Superior temporal gyrus (tissue), 1 donor: ENCODE results near the gene SYMPK.

Experiments
- DNase-seq: peaks from one replicate; pipeline ENCODE4 v3.0.0-alpha.2; 2016; ENCODE audit errors: extremely low spot score

SYMPK gene

GRCh38 chr19:45825263-45825605 lies 37.7 kb downstream of the SYMPK start:
- no peak for DNase-seq

GRCh38 chr19:45824531-45825262 lies 38.2 kb downstream of the SYMPK start:
- no peak for DNase-seq

DNA sequence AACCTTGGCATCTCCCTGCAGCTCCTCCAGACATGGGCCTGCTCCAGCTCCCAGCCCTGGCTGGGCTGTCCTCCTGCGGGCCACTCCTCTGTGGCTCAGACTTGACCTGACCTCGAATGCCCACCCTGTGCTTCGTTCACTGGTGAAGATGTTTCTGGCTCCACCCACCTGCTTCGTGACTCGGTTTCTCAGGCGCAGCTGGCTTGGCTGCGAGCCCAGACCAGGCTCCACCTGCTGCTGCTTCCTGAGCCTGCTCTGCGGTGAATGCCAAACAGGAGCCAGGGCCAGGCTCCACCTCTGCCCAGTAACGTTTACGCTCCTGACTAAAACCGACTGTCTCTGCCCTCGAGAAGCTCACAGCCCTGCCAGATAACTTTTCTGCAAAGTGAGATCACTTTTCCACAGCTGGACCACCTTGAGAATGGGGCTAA lies 38.9 kb downstream of the SYMPK start:
- DNase-seq = no peak

DNA sequence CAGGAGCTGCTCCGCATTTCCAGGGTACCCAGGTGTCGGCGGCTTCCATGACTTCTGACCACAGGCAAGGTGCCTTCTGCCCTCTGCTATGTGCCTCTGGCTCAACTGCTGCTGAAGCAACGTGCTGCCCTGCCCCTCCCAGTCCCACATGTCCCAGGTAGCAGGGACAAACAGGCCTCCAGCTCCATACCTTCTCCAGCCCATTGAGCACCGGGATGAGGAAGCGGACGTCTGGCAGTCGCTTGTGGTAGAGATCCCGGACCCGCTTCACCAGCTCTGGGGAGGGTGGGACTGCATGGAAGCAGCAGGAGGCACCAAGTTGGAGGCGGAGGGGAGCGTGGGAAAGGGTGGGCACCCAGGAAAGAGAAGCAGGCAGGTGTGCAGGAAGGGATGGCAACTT lies 39.8 kb downstream of the SYMPK start:
- no peak for DNase-seq

DNA sequence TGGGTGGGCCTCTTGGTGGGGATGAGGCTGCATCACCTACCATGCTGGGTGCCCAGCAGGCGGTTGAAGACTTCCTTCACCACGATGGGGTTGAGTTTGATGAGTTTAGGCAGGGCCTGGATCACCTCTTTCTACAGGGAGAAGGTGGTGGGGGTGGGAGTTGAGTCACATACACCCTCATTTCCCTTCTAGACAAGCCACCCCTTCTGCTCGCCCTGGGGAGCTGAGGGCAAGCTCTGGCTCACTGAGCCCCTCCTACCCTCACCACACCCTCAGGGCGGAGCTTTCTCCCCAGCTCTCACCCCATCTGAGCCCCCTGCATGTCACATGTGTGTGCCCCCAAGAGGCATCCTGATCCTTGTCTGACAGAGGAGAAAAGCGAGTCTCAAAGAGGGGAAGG lies 40.2 kb downstream of the SYMPK start:
- DNase-seq = no peak

DNA sequence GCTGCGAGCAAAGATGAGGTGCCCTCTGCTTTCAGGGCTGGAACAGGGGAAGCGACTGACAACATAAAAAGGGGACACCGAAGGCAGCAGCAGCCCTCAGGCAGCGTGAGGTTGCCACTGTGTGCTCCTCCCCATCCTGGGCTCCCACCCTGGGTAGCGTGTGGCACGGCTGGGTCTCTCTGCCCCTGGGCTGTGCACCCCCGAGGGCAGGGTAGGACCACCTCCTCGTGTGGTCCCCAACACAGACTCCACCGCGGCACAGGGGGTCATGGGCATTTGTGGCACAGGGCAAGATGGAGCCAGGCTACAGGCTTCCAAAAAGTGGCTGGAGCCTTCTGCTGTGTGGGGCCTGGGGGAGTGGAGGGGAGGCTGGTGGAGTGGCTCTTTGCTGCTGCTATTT lies 41.4 kb downstream of the SYMPK start:
- no peak for DNase-seq

DNA sequence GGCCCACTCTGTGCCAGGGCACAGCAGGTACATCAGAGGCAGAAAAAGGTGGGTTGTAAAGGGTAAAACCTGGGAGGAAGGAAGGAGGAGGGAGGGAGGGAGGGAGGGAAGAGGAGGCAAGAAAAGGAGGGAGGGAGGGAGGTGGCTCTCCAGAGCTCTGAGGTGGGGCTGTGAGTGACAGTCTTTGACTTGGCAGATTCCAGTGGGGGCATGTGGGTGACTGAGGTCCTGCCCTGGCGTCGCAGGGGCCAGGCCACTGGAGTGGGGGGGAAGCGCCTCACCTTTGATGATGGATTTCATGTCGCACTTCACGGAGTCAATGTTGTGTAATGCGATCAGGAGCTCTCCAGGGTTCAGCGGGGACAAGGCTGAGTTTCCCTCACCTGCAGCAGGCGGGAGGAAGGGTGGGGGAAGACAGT lies 41.8 kb downstream of the SYMPK start:
- no peak for DNase-seq

DNA sequence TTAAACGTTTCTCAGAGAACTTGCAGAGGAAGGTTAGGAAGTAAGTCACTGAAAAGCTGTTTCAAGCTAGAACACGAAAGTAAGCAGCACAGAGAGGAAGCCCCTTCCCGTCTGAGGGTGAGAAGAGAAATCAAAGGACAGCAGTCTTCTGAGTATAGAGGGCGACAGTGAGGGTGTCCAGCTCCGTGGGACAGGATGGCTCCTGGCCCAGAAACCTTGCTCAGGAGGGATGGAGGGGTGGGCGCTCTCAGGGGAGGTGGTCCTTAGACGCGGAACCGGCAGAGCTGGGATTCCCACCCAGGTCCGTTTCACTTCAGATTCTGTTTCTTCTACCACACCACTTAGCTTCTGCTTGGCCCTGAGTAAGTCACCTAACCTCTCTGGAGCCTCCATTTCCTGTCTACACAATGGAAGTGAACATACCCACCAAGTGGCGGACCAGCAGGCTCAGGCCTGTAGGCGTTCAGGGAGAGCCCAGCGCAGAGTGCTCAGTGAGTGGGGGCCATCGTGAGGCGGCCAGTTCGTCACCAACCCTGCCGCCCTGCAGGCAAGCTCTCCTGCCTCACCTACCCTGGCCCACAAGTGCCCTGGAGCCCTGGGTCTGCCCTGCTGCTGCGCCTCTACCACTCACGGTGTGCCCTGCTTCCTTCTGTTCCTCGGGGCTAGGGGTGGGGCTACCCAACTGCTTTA lies 42.4 kb downstream of the SYMPK start:
- DNase-seq = no peak

GRCh38 chr19:45819769-45820168 lies 43.2 kb downstream of the SYMPK start:
- DNase-seq = no peak

DNA sequence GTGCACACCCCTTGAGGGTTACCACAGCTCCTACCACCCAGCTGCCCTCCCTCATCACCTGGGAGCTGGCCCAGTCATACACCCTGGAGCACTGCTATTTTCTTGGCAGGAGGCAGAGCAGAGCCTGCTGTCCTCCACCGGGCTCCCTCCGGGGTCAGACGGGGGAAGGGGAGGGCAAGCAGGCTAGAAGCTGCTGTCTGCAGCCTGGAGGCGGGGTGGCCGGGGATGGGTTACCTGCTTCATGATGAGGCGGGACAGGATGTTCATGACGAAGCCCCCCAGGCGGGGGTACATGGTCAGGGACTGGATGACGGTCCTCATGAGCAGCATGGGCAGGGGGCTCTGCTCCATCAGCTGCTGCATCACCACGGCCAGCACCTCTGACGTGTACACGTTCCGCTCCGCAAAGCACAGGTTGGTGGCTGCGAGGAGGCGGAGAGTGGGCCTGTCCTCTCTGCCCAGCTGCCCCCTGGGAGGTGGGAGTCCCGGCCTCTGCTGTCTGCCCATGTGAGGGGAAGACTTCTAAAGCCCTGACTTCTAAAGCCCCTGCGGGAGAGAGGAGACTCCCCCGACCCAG lies 45.1 kb downstream of the SYMPK start:
- DNase-seq = no peak

DNA sequence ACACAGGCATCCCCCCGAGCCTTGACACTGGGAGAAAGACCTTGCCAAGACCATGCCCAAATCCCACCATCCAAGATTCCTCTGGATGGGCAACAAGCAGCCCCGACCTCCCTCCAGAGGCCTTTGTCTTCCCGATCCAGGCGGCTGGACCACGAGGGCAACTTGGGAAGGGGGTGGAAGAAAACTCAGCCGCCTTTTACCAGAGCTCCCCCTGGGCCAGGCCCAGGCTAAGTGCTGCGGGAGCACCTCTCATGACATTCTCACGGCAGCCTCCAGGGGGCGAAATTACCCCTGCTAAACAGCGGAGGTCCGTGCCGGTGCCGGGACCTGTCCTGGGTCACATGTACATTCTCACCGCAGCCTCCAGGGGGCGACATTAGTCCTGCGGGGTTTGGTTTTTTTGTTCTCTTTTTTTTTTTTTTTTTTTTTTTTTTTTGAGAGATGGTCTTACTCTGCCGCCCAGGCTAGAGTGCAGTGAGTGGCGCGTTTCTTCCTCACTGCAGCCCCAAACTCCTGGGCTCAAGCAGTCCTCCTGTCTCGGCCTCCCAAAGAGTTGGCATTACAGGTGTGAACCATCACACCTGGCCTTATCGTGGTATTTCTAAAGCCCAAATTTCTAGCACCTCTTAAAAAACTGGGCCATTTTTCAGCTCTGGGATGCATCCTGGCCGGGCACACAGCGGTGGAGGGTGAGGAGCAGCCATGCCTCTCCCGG lies 45.8 kb downstream of the SYMPK start:
- DNase-seq = peak; percentile 87

DNA sequence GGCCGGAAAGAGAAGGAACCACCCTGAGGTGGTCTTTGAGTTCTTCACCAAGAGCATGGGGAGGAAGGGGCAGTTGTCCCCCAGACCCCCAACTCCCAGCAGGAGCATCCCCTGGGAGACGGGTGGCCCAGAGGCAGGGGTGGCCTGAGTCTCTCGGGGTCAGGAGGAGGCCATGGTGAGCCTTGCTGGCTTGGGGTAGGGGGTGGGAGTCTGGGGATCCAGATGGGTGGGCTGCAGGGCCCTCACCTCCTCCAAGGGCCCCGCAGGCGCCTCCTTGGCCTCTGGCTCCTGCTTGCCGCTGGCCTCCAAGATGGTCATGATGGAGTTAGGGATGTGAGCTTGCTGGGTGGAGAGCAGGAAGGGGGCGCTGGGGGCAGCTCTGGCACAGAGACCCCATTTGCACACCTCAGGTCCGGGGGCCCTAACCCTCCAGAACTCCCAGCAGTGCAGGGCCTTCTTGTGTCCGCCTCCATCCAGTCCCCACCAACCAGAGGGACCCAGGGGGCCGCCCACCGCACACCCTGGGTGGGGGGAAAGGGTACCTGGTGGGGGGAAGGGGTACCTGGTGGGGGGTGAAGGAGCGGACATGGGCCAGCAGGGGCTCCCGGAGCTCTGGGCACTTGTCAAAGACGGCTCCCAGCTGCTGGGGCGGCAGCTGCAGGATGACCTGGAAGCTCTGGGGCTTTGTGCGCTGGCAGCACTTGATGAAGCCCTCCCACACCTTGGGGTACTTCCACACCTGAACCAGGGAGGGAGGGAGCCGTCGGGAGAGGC lies 46.5 kb downstream of the SYMPK start:
- DNase-seq = no peak

- no peak for DNase-seq
Measured at GRCh38 chr19:45815481-45816216, 47.3 kb downstream of the SYMPK start.

- DNase-seq = no peak
Measured at GRCh38 chr19:45814851-45815480, 48.0 kb downstream of the SYMPK start, which contains the start of gene RSPH6A. Gene RSPH6A (minus strand): TSS chr19:45815308. CDS start chr19:45815176, 132 bp downstream.

DNA sequence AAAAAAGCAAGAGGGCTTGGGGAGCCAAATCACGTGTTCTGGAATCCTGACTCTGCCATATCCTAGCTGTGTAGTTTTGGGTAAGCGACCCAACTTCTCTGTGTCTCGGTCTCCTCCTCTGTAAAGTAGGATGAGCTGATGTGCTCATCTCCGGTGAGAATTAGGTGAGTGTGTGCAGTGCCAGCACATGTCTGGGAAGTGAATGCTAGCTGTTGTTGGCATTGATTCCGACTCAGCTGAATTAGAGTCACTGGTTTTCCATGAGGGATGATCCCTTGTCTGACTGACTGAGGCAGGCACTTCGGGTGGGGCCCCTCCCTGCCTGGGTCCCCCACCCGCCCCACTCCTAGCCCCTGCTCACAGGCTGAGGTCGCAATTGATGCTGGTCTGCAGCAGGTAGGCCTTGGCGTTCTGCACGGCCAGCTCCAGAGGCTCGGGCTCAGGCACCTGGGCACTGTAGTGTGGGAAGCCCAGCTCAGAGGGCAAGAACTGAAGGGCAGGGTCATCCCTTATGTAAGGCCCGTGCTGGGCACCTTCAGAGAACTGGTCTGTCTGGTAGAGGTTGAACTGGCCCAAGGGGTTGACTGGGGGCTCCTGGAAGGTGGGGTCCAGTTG lies 48.7 kb downstream of the SYMPK start:
- DNase-seq = no peak

DNA sequence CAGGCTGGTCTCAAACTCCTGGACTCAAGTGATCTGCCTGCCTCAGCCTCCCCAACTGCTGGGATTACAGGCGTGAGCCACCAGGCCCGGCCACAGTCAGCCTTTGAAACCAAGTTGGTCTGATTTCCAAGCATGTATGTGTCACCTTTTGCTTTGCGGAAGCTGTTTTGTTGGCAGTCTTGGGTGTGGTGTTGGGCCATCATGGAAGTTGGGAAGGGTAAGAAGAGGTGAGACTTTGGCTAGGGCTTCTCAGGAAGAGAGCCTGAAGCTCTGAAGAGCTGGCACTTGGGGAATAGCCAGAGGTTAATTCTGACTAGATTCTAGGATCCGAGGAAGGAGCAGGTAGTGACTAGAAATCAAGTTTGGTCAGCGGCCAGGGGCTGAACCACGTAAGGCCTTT lies 50.6 kb downstream of the SYMPK start:
- DNase-seq = no peak

- no peak for DNase-seq
Measured at GRCh38 chr19:45809643-45810159, 53.2 kb downstream of the SYMPK start.

DNA sequence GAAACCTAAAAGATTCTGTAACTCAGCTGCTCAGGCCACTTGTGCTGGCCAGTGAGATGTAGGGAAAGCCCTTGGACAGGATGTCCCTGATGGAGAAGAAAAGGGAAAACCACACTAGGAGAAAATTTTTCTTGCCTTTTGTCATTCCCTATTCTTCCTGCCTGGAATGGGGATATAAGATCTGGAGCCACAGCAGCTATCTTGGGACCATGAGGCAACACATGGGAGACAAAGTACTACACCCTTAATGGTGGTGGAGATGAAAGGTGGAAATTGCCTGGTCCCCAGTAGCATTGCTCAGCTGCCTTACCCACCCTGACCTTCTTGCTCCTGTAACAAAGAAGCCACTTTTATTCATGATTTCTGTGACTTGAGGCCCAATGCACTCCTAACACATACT lies 57.2 kb downstream of the SYMPK start:
- DNase-seq = no peak

- no peak for DNase-seq
Measured at GRCh38 chr19:45804959-45805230, 58.1 kb downstream of the SYMPK start.
